Neural cell (in vitro differentiated cells): ENCODE measurements around the gene LRR1. TPM values are rescaled to one million over a fixed set of nuclear protein-coding genes. Genes with fewer than 3 reads are reported as not detected.

ENCODE experiments used
- H2AFZ ChIP-seq: fragments of 200-600, 300-800 bp; sonication (generic), shearing (Covaris generic); 2 replicates; pipeline ENCODE4 v1.6.0; 2014; ENCODE audit warnings: low read depth, mild to moderate bottlenecking, antibody characterized with exemption, low read length, moderate library complexity
- H3F3A ChIP-seq: fragments of 200-600 bp; shearing (Covaris generic); 2 replicates; pipeline ENCODE4 v1.6.1; 2016; ENCODE audit warnings: mild to moderate bottlenecking, moderate library complexity, mixed read lengths, antibody characterized with exemption, low read length; ENCODE audit not compliant: insufficient read depth, poor library complexity, severe bottlenecking
- H3K27ac ChIP-seq: fragments of 200-600, 300-800 bp; sonication (generic), shearing (Covaris generic); 2 replicates; pipeline ENCODE4 v1.5.1; 2014; ENCODE audit warnings: mild to moderate bottlenecking, low read length, moderate library complexity
- H3K27me3 ChIP-seq: fragments of 300-800, 200-600 bp; sonication (generic), shearing (Covaris generic); 2 replicates; pipeline ENCODE4 v1.6.0; 2014; ENCODE audit warnings: mild to moderate bottlenecking, low read depth, low read length, moderate library complexity; ENCODE audit not compliant: insufficient read depth
- H3K36me3 ChIP-seq: fragments of 300-800, 200-600 bp; sonication (generic), shearing (Covaris generic); 2 replicates; pipeline ENCODE4 v1.5.1; 2014; ENCODE audit warnings: mild to moderate bottlenecking, antibody characterized with exemption, low read length, moderate library complexity; ENCODE audit not compliant: insufficient read depth
- H3K4me2 ChIP-seq: fragments of 300-800, 200-600 bp; sonication (generic), shearing (Covaris generic); 2 replicates; pipeline ENCODE4 v1.6.0; 2014; ENCODE audit warnings: mild to moderate bottlenecking, low read length
- H3K4me3 ChIP-seq: fragments of 300-800, 200-600 bp; sonication (generic), shearing (Covaris generic); 2 replicates; pipeline ENCODE4 v1.5.1; 2014; ENCODE audit warnings: mild to moderate bottlenecking, low read length, moderate library complexity
- H3K79me2 ChIP-seq: fragments of 200-600 bp; shearing (Covaris generic); replicated peaks from 2 replicates; pipeline ENCODE4 v1.6.0; 2014; ENCODE audit warnings: mild to moderate bottlenecking, low read length, moderate library complexity; ENCODE audit not compliant: insufficient read depth
- H3K9ac ChIP-seq: fragments of 300-800, 200-600 bp; sonication (generic), shearing (Covaris generic); 2 replicates; pipeline ENCODE4 v1.6.1; 2016; ENCODE audit warnings: mild to moderate bottlenecking, low read length, mixed read lengths
- H3K9me2 ChIP-seq: fragments of 200-600 bp; shearing (Covaris generic); 2 replicates; pipeline ENCODE4 v1.6.1; 2016; ENCODE audit warnings: mild to moderate bottlenecking, low read length, mixed read lengths; ENCODE audit not compliant: insufficient read depth
- H3K9me3 ChIP-seq: fragments of 200-600, 300-800 bp; sonication (generic), shearing (Covaris generic); 2 replicates; pipeline ENCODE4 v1.6.1; 2016; ENCODE audit warnings: mild to moderate bottlenecking, mixed run types, low read length, moderate library complexity, mixed read lengths
- H4K20me1 ChIP-seq: fragments of 200-600 bp; shearing (Covaris generic); 2 replicates; pipeline ENCODE4 v1.6.1; 2016; ENCODE audit warnings: mild to moderate bottlenecking, mixed run types; ENCODE audit not compliant: insufficient read depth
- EP300 ChIP-seq: fragments of 450-650 bp; conservative IDR thresholded peaks from 2 replicates; pipeline ENCODE4 v1.6.1; 2014; ENCODE audit warnings: antibody characterized with exemption, mild to moderate bottlenecking, moderate library complexity; ENCODE audit not compliant: poor library complexity, severe bottlenecking
- EZH2 ChIP-seq: fragments of 200-600, 300-800 bp; shearing (Covaris generic), sonication (generic); IDR thresholded peaks from 2 replicates; pipeline ENCODE4 v1.6.1; 2014; ENCODE audit warnings: antibody characterized with exemption, low read length, borderline replicate concordance, mild to moderate bottlenecking; ENCODE audit not compliant: insufficient read depth, poor library complexity, severe bottlenecking
- MXI1 ChIP-seq: fragments of 450-650 bp; conservative IDR thresholded peaks from 2 replicates; pipeline ENCODE4 v1.6.1; 2014; ENCODE audit warnings: antibody characterized with exemption, mild to moderate bottlenecking; ENCODE audit not compliant: poor library complexity, severe bottlenecking
- POLR2AphosphoS5 ChIP-seq: IDR thresholded peaks from 2 replicates; pipeline ENCODE4 v1.6.1; 2012
- RAD21 ChIP-seq: fragments of 450-650 bp; conservative IDR thresholded peaks from 2 replicates; pipeline ENCODE4 v1.6.1; 2014; ENCODE audit warnings: antibody characterized with exemption, mild to moderate bottlenecking, moderate library complexity
- SMC3 ChIP-seq: fragments of 450-650 bp; conservative IDR thresholded peaks from 2 replicates; pipeline ENCODE4 v1.6.1; 2014; ENCODE audit warnings: antibody characterized with exemption, mild to moderate bottlenecking, moderate library complexity; ENCODE audit not compliant: poor library complexity
- TAF1 ChIP-seq: IDR thresholded peaks from 2 replicates; pipeline ENCODE4 v1.6.1; 2012; ENCODE audit warnings: low read depth
- polyA plus RNA-seq: library from polyadenylated mRNA; depleted of rRNA; stranded (reverse); fragments of >200 nt; gene quantifications from 2 replicates; pipeline ENCODE4 v1.2.3, GENCODE V29; 2014
- TF ChIP-seq, protein P1 (sequence below): fragments of 450-650 bp; IDR thresholded peaks from 2 replicates; pipeline ENCODE4 v1.5.1; 2014; ENCODE audit warnings: antibody characterized with exemption, mild to moderate bottlenecking, moderate library complexity; ENCODE audit not compliant: poor library complexity, severe bottlenecking
- TF ChIP-seq, protein P2 (sequence below): IDR thresholded peaks from 2 replicates; pipeline ENCODE4 v1.6.1; 2012; ENCODE audit warnings: borderline replicate concordance

Gene LRR1
- polyA plus RNA-seq, 1 donor from 2014 or later, result 4.4 TPM

DNA sequence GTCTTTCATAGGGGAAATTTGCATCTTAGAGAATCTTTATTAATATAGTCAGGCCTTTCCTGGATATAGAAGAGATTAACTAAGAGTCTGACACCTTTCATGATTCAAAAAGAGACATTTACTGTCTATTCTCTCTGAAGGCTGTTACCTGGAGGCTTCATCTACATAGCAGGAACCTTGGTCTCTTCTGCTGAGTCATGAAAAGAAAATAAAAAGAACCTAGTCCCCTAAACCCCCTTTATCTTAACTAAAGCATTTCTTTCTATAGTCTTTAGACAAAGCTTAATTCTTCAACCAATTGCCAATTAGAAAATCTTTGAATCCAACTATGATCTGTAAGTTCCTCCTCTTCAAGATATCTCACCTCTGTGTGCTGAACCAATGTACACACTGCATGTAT is 45.6 kb upstream of the LRR1 start:
- H3K36me3 ChIP-seq, result no peaks in the 10 kb centered on the region
- no peak overlapping the region for H3K9ac ChIP-seq
- H2AFZ ChIP-seq, result no peak overlapping the region
- no peaks in the 10 kb centered on the region for H3K9me3 ChIP-seq
- no peaks in the 10 kb centered on the region for H3K27me3 ChIP-seq
- H3K4me3 ChIP-seq, result no peak overlapping the region
- H3F3A ChIP-seq, result no peaks in the 10 kb centered on the region
- TF ChIP-seq TAF1 (no peak), EZH2 (no peak), EP300 (no peak), SMC3 (no peak), RAD21 (no peak), POLR2AphosphoS5 (no peak), MXI1 (no peak)
- TF ChIP-seq, protein P1, sequence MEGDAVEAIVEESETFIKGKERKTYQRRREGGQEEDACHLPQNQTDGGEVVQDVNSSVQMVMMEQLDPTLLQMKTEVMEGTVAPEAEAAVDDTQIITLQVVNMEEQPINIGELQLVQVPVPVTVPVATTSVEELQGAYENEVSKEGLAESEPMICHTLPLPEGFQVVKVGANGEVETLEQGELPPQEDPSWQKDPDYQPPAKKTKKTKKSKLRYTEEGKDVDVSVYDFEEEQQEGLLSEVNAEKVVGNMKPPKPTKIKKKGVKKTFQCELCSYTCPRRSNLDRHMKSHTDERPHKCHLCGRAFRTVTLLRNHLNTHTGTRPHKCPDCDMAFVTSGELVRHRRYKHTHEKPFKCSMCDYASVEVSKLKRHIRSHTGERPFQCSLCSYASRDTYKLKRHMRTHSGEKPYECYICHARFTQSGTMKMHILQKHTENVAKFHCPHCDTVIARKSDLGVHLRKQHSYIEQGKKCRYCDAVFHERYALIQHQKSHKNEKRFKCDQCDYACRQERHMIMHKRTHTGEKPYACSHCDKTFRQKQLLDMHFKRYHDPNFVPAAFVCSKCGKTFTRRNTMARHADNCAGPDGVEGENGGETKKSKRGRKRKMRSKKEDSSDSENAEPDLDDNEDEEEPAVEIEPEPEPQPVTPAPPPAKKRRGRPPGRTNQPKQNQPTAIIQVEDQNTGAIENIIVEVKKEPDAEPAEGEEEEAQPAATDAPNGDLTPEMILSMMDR, result no peak
- TF ChIP-seq, protein P2, sequence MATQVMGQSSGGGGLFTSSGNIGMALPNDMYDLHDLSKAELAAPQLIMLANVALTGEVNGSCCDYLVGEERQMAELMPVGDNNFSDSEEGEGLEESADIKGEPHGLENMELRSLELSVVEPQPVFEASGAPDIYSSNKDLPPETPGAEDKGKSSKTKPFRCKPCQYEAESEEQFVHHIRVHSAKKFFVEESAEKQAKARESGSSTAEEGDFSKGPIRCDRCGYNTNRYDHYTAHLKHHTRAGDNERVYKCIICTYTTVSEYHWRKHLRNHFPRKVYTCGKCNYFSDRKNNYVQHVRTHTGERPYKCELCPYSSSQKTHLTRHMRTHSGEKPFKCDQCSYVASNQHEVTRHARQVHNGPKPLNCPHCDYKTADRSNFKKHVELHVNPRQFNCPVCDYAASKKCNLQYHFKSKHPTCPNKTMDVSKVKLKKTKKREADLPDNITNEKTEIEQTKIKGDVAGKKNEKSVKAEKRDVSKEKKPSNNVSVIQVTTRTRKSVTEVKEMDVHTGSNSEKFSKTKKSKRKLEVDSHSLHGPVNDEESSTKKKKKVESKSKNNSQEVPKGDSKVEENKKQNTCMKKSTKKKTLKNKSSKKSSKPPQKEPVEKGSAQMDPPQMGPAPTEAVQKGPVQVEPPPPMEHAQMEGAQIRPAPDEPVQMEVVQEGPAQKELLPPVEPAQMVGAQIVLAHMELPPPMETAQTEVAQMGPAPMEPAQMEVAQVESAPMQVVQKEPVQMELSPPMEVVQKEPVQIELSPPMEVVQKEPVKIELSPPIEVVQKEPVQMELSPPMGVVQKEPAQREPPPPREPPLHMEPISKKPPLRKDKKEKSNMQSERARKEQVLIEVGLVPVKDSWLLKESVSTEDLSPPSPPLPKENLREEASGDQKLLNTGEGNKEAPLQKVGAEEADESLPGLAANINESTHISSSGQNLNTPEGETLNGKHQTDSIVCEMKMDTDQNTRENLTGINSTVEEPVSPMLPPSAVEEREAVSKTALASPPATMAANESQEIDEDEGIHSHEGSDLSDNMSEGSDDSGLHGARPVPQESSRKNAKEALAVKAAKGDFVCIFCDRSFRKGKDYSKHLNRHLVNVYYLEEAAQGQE, result no peak
- H3K27ac ChIP-seq, result no peak overlapping the region
- no peaks in the 10 kb centered on the region for H4K20me1 ChIP-seq
- H3K9me2 ChIP-seq, result no peaks in the 10 kb centered on the region
- no peaks in the 10 kb centered on the region for H3K79me2 ChIP-seq
- H3K4me2 ChIP-seq, result no peak overlapping the region

DNA sequence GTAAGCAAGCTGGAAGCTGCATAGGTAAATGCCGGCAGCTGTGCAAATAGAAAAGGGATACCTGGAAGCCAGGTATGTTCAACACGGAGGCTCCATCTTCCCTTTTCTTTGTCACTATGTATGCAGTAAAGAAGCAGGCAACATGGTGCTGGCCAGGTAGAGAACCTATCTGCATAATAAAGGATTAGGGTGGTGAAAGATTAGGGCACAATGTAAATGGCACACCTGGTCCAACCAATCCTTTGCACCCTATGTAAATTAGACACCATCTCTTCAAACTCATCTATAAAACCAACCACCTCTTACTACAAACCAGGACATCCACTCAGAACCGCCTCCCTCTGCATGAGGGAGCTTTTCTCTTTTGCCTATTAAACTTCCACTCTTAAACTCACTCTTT is 44.8 kb upstream of the LRR1 start:
- H3K36me3 ChIP-seq, result no peaks in the 10 kb centered on the region
- TF ChIP-seq, protein P1, result no peak
- TF ChIP-seq SMC3, result no peak
- no peak for TF ChIP-seq EZH2
- TF ChIP-seq POLR2AphosphoS5, result no peak
- no peak for TF ChIP-seq MXI1
- TF ChIP-seq RAD21, result no peak
- no peak for TF ChIP-seq TAF1
- no peak for TF ChIP-seq EP300
- TF ChIP-seq, protein P2, result no peak
- H4K20me1 ChIP-seq, result no peaks in the 10 kb centered on the region
- no peak overlapping the region for H3K4me3 ChIP-seq
- H3F3A ChIP-seq, result no peaks in the 10 kb centered on the region
- no peaks in the 10 kb centered on the region for H3K9me3 ChIP-seq
- H2AFZ ChIP-seq, result no peak overlapping the region
- no peak overlapping the region for H3K9ac ChIP-seq
- no peaks in the 10 kb centered on the region for H3K9me2 ChIP-seq
- H3K27me3 ChIP-seq, result no peaks in the 10 kb centered on the region
- H3K79me2 ChIP-seq, result no peaks in the 10 kb centered on the region
- no peak overlapping the region for H3K27ac ChIP-seq
- no peak overlapping the region for H3K4me2 ChIP-seq
